ENCODE results near the gene RAPGEF2. TPM values are rescaled to one million over a fixed set of nuclear protein-coding genes. Genes with fewer than 3 reads are reported as not detected.
A peak's percentile ranks its signal among the peaks of the same experiment; 100 is the strongest.
"Not testable (repeated sequence)": the region's sequence is repeated elsewhere in the genome, so short reads cannot be mapped to it uniquely, and the experiment has no call there.

RAPGEF2 gene
- total and polyA plus RNA-seq, 8 donors = 4.3 to 27.5 (median 13.9) TPM

DNA sequence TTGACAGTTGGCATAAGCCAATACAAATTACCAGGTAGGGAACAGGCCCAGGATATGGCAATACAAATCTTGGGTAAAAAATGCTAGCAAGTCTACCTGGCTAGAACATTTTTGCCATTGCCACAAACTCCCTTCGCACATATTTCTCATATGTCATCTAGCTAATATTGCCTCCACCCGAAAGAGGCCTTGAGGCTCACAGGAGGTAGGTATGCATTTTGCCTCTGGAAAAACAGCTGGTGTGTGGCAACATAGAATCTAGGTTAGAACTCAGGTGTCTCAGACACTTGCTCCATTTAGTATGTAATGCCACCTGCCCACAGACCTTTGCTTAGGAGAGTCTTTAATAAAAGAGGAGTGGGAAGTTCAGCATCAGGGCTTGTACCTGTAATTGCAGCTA is 16.3 kb upstream of the RAPGEF2 start:
- intact Hi-C loops (cut with DNase I) = no loop called here

DNA sequence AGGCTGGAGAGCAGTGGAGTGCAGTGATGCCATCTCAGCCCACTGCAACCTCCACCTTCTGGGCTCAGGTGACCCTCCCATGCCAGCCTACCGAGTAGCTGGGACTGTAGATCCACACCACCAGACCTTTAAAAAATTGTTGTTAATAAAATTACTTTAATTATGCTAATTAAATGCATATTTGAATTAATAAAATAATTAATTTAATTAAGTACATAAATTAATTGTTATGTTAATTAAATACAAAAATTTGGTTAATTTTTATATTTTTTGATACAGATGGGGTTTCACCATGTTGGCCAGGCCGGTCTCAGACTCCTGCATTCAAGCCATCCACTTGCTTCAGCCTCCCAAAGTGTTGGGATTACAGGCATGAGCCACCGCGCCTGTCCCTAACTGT is 12.6 kb upstream of the RAPGEF2 start:
- Histone ChIP-seq H3K4me3 (no peak overlapping the region), H3K36me3 (no peaks in the 10 kb centered on the region), H3K9me3 (no peaks in the 10 kb centered on the region), H3K27ac (no peak overlapping the region), H3K27me3 (no peaks in the 10 kb centered on the region), H3K4me1 (no peaks in the 10 kb centered on the region)
- FAIRE-seq = no peak
- ATAC-seq = no peak
- 88 to 96% methylated on average over 4 of the region's 4 CpGs for WGBS, 2 donors
- TF ChIP-seq, protein P1, sequence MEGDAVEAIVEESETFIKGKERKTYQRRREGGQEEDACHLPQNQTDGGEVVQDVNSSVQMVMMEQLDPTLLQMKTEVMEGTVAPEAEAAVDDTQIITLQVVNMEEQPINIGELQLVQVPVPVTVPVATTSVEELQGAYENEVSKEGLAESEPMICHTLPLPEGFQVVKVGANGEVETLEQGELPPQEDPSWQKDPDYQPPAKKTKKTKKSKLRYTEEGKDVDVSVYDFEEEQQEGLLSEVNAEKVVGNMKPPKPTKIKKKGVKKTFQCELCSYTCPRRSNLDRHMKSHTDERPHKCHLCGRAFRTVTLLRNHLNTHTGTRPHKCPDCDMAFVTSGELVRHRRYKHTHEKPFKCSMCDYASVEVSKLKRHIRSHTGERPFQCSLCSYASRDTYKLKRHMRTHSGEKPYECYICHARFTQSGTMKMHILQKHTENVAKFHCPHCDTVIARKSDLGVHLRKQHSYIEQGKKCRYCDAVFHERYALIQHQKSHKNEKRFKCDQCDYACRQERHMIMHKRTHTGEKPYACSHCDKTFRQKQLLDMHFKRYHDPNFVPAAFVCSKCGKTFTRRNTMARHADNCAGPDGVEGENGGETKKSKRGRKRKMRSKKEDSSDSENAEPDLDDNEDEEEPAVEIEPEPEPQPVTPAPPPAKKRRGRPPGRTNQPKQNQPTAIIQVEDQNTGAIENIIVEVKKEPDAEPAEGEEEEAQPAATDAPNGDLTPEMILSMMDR (IDR thresholded peaks at IDR 0.05) = no peak
- intact Hi-C loops (cut with DNase I) = no loop called here
- DNase-seq = no peak

More for the DNA sequence above, 16.3 kb upstream of the RAPGEF2 start:
- ATAC-seq (no peak), FAIRE-seq (no peak), DNase-seq (no peak)
- H3K4me1 ChIP-seq = no peaks in the 10 kb centered on the region
- no peaks in the 10 kb centered on the region for H3K9me3 ChIP-seq
- H3K27ac ChIP-seq = no peak overlapping the region
- no peaks in the 10 kb centered on the region for H3K36me3 ChIP-seq
- WGBS, 2 donors = 96% methylated on average over 2 of the region's 2 CpGs
- H3K27me3 ChIP-seq = no peaks in the 10 kb centered on the region
- TF ChIP-seq, protein P1 (IDR thresholded peaks at IDR 0.05) = no peak
- H3K4me3 ChIP-seq = no peak overlapping the region

DNA sequence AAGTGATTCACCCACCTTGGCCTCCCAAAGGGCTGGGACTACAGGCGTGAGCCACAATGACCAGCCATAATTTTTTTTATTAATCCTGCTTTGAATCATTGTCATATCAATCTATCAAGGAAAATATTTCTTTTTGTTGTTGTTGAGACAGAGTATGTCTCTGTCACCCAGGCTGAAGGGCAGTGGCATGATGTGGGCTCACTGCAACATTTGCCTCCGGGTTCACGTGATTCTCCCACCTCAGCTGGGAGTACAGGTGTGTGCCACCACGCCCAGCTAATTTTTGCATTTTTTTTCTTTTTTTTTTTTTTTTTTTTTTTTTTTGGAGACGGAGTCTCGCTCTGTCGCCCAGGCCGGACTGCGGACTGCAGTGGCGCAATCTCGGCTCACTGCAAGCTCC is 8.7 kb upstream of the RAPGEF2 start:
- DNase-seq; H3K27me3 ChIP-seq; H3K4me3 ChIP-seq; intact Hi-C loops (cut with DNase I); H3K4me1 ChIP-seq; H3K36me3 ChIP-seq; FAIRE-seq; H3K27ac ChIP-seq; H3K9me3 ChIP-seq; ATAC-seq: not testable (repeated sequence)
- 93 to 96% methylated on average over 4 of the region's 11 CpGs for WGBS, 2 donors

DNA sequence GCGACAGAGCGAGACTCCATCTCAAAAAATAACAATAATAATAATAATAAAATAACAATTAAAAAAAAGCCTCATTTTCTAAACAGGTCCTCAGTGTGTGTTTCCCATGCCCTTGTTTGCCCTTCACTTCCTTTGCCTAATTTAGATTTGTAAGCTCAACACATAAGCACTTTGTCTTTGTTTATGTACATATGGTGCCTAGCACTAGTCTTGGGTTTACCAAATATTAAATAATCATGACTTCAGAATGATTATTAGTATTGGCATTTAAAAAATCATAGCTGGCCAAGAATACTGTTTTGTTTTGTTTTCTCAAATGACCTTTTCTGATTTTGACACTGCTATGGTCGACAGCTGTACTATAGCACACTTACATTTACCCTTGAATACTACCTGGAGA is 6.4 kb upstream of the RAPGEF2 start:
- peaks cover 0 to 9% (median 0%) of the 10 kb centered on the region in 3 donors for H3K4me1 ChIP-seq
- no peaks in the 10 kb centered on the region for H3K27me3 ChIP-seq
- H3K36me3 ChIP-seq = no peaks in the 10 kb centered on the region
- H3K4me3 ChIP-seq = no peak overlapping the region
- TF ChIP-seq, protein P1 (IDR thresholded peaks at IDR 0.05) = no peak
- no peak for DNase-seq
- H3K9me3 ChIP-seq = no peaks in the 10 kb centered on the region
- intact Hi-C loops (cut with DNase I) = no loop called here
- 71 to 76% methylated on average over 3 of the region's 3 CpGs for WGBS, 2 donors
- ATAC-seq = peak in 1 of 4 donors; percentile 57
- no peak overlapping the region for H3K27ac ChIP-seq
- no peak for FAIRE-seq

GRCh38 chr4:159097144-159097543 is 5.7 kb upstream of the RAPGEF2 start:
- H3K4me3 ChIP-seq = no peak overlapping the region
- TF ChIP-seq, protein P1 (IDR thresholded peaks at IDR 0.05) = no peak
- H3K27me3 ChIP-seq = no peaks in the 10 kb centered on the region
- H3K36me3 ChIP-seq = no peaks in the 10 kb centered on the region
- ATAC-seq (no peak), DNase-seq (no peak), FAIRE-seq (no peak)
- 64% methylated on average over 1 of the region's 1 CpG for WGBS, 2 donors
- H3K9me3 ChIP-seq = no peaks in the 10 kb centered on the region
- peaks cover 0 to 9% (median 0%) of the 10 kb centered on the region in 3 donors for H3K4me1 ChIP-seq
- intact Hi-C loops (cut with DNase I) = no loop called here
- H3K27ac ChIP-seq = no peak overlapping the region
